Measurements from ENCODE around the gene LPP.

Gene LPP

DNA sequence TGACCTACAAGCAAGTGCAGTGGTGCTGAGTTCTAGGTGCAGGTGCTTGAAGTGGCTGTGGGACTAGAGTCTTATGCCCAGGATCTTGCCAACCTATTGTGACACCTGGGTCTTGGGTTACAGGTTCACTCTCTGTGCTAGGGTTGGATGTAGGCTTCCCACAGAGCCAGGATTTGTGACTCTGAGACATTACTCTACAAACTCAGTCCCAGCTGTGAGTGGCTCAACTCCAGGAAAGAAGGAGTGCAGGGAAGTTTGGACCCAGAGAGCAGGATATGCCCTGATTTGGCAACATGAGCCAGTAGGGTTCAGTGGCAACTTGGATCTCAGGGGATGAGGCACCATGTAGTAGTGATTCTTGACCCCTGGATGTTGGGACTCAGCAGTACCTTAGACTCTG lies 182.2 kb downstream of the LPP start:
- H4K20me1 ChIP-seq (ENCODE audit: control insufficient read depth, insufficient read depth, low read depth, low read length): no peaks in the 10 kb centered on the region
- peaks cover 27% of the 10 kb centered on the region for H3K4me1 ChIP-seq (ENCODE audit: control insufficient read depth, low read length)
- no peak overlapping the region for H3K4me3 ChIP-seq (ENCODE audit: low read length)
- H3K27ac ChIP-seq (ENCODE audit: low read depth, low read length): no peak overlapping the region
- no peaks in the 10 kb centered on the region for H3K9me3 ChIP-seq (ENCODE audit: control insufficient read depth, insufficient read depth, low read length)
- TF ChIP-seq, protein P1, sequence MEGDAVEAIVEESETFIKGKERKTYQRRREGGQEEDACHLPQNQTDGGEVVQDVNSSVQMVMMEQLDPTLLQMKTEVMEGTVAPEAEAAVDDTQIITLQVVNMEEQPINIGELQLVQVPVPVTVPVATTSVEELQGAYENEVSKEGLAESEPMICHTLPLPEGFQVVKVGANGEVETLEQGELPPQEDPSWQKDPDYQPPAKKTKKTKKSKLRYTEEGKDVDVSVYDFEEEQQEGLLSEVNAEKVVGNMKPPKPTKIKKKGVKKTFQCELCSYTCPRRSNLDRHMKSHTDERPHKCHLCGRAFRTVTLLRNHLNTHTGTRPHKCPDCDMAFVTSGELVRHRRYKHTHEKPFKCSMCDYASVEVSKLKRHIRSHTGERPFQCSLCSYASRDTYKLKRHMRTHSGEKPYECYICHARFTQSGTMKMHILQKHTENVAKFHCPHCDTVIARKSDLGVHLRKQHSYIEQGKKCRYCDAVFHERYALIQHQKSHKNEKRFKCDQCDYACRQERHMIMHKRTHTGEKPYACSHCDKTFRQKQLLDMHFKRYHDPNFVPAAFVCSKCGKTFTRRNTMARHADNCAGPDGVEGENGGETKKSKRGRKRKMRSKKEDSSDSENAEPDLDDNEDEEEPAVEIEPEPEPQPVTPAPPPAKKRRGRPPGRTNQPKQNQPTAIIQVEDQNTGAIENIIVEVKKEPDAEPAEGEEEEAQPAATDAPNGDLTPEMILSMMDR (IDR thresholded peaks at IDR 0.05; ENCODE audit: low read depth, low read length, poor library complexity, severe bottlenecking): no peak
- no peak for TF ChIP-seq EZH2phosphoT487 (IDR thresholded peaks at IDR 0.05; ENCODE audit: borderline replicate concordance, low read length)
- H3K4me2 ChIP-seq (ENCODE audit: low read length): no peak overlapping the region
- no peaks in the 10 kb centered on the region for H3F3A ChIP-seq (ENCODE audit: control insufficient read depth, insufficient read depth)
- H3K9me2 ChIP-seq (replicated peaks; ENCODE audit: control insufficient read depth, low read length): no peaks in the 10 kb centered on the region
- no peaks in the 10 kb centered on the region for H3K27me3 ChIP-seq (ENCODE audit: control insufficient read depth, low read length)
- peaks cover 50% of the 10 kb centered on the region for H3K79me2 ChIP-seq (ENCODE audit: control insufficient read depth, low read length)
- no peaks in the 10 kb centered on the region; the same call in 1 of the 2 replicates for H3K36me3 ChIP-seq (ENCODE audit: control insufficient read depth, low read length)

DNA sequence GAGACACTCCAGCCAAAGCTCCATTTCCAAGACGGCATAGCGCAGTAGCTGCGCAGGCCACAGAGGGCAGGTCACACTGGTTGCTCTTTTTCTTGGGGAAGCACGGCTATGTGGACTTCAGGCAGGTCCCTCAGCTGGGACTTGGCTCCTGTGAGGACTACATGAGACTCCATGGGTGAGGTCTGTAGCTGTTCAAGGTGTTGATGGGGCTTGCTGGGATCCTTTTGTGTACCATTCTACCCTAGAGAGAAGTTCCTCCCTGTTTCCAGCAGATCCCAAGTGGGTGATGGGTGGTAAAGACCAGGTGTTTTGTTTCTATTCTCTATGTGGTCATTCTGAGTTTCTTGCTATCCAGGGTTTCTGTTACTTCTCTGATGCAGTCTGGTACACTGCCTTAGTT lies 183.3 kb downstream of the LPP start:
- no peaks in the 10 kb centered on the region for H3K27me3 ChIP-seq (ENCODE audit: control insufficient read depth, low read length)
- no peaks in the 10 kb centered on the region for H3K9me3 ChIP-seq (ENCODE audit: control insufficient read depth, insufficient read depth, low read length)
- H3K9me2 ChIP-seq (replicated peaks; ENCODE audit: control insufficient read depth, low read length): no peaks in the 10 kb centered on the region
- no peak overlapping the region for H3K4me2 ChIP-seq (ENCODE audit: low read length)
- H3K27ac ChIP-seq (ENCODE audit: low read depth, low read length): no peak overlapping the region
- H3K4me1 ChIP-seq (ENCODE audit: control insufficient read depth, low read length): peaks cover 30% of the 10 kb centered on the region
- H3K4me3 ChIP-seq (ENCODE audit: low read length): no peak overlapping the region
- peaks cover 50% of the 10 kb centered on the region for H3K79me2 ChIP-seq (ENCODE audit: control insufficient read depth, low read length)
- no peaks in the 10 kb centered on the region for H3F3A ChIP-seq (ENCODE audit: control insufficient read depth, insufficient read depth)
- TF ChIP-seq, protein P1 (IDR thresholded peaks at IDR 0.05; ENCODE audit: low read depth, low read length, poor library complexity, severe bottlenecking): no peak
- no peak for TF ChIP-seq EZH2phosphoT487 (IDR thresholded peaks at IDR 0.05; ENCODE audit: borderline replicate concordance, low read length)
- H3K36me3 ChIP-seq (ENCODE audit: control insufficient read depth, low read length): no peaks in the 10 kb centered on the region; the same call in 1 of the 2 replicates
- no peaks in the 10 kb centered on the region for H4K20me1 ChIP-seq (ENCODE audit: control insufficient read depth, insufficient read depth, low read depth, low read length)

DNA sequence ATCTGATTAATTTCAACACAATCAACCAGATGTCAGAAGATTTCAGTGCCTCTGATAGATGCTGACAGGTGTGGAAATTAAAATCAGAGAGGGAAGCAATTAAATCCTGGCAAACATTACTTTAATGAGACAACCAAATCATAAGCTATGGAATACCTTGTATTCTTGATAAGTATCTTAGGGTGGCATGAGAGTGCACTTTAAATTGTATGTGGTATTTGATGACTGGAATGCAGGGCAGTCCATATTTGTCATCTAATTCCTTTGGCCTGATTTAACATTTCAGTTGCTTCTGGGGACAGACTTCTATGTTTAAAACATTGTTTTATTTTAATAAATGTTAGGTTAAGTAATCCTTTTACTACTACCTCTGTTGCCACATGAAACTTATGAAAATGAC lies 184.1 kb downstream of the LPP start:
- no peak overlapping the region for H3K4me3 ChIP-seq (ENCODE audit: low read length)
- H3K9me3 ChIP-seq (ENCODE audit: control insufficient read depth, insufficient read depth, low read length): no peaks in the 10 kb centered on the region
- peaks cover 50% of the 10 kb centered on the region for H3K79me2 ChIP-seq (ENCODE audit: control insufficient read depth, low read length)
- no peaks in the 10 kb centered on the region for H3F3A ChIP-seq (ENCODE audit: control insufficient read depth, insufficient read depth)
- TF ChIP-seq, protein P1 (IDR thresholded peaks at IDR 0.05; ENCODE audit: low read depth, low read length, poor library complexity, severe bottlenecking): no peak
- no peak for TF ChIP-seq EZH2phosphoT487 (IDR thresholded peaks at IDR 0.05; ENCODE audit: borderline replicate concordance, low read length)
- H3K4me2 ChIP-seq (ENCODE audit: low read length): no peak overlapping the region
- H4K20me1 ChIP-seq (ENCODE audit: control insufficient read depth, insufficient read depth, low read depth, low read length): no peaks in the 10 kb centered on the region
- no peak overlapping the region for H3K27ac ChIP-seq (ENCODE audit: low read depth, low read length)
- H3K9me2 ChIP-seq (replicated peaks; ENCODE audit: control insufficient read depth, low read length): no peaks in the 10 kb centered on the region
- no peaks in the 10 kb centered on the region; the same call in 1 of the 2 replicates for H3K36me3 ChIP-seq (ENCODE audit: control insufficient read depth, low read length)
- no peaks in the 10 kb centered on the region for H3K27me3 ChIP-seq (ENCODE audit: control insufficient read depth, low read length)
- peaks cover 29% of the 10 kb centered on the region for H3K4me1 ChIP-seq (ENCODE audit: control insufficient read depth, low read length)
